GM18508 (cell line): ENCODE measurements around the gene SPARC.
A peak's percentile ranks its signal among the peaks of the same experiment; 100 is the strongest.

Source experiments
- ATAC-seq: cut with Tn5 transposase; IDR thresholded peaks from one replicate; pipeline ENCODE4 v1.9.1; 2021; ENCODE audit warnings: moderate number of reproducible peaks; ENCODE audit not compliant: insufficient read depth, unreplicated experiment

The SPARC gene

GRCh38 chr5:151663617-151664293, 23.0 kb downstream of the SPARC start:
- no peak for ATAC-seq

GRCh38 chr5:151662805-151663204, 23.9 kb downstream of the SPARC start:
- no peak for ATAC-seq

GRCh38 chr5:151661968-151662732, 24.6 kb downstream of the SPARC start:
- peak; percentile 50 for ATAC-seq

- ATAC-seq = no peak
Measured at GRCh38 chr5:151660616-151661495, 25.9 kb downstream of the SPARC start.

GRCh38 chr5:151659001-151659754, 27.5 kb downstream of the SPARC start:
- no peak for ATAC-seq

GRCh38 chr5:151657114-151657513, 29.6 kb downstream of the SPARC start:
- ATAC-seq = no peak

- no peak for ATAC-seq
Measured at GRCh38 chr5:151656311-151656710, 30.4 kb downstream of the SPARC start.

- ATAC-seq = peak; percentile 90
Measured at GRCh38 chr5:151651997-151652645, 34.6 kb downstream of the SPARC start.

- ATAC-seq = no peak
Measured at GRCh38 chr5:151648988-151649387, 37.7 kb downstream of the SPARC start.

GRCh38 chr5:151648089-151648488, 38.6 kb downstream of the SPARC start:
- no peak for ATAC-seq

GRCh38 chr5:151647320-151647861, 39.3 kb downstream of the SPARC start:
- ATAC-seq = no peak

- no peak for ATAC-seq
Measured at GRCh38 chr5:151646334-151646733, 40.4 kb downstream of the SPARC start.

GRCh38 chr5:151643388-151643787, 43.3 kb downstream of the SPARC start:
- no peak for ATAC-seq

GRCh38 chr5:151642472-151643140, 44.1 kb downstream of the SPARC start:
- no peak for ATAC-seq

- ATAC-seq = no peak
Measured at GRCh38 chr5:151638619-151639018, 48.1 kb downstream of the SPARC start.

- ATAC-seq = no peak
Measured at GRCh38 chr5:151637676-151638075, 49.0 kb downstream of the SPARC start.

- no peak for ATAC-seq
Measured at GRCh38 chr5:151633892-151634291, 52.8 kb downstream of the SPARC start.

GRCh38 chr5:151632941-151633340, 53.8 kb downstream of the SPARC start:
- ATAC-seq = no peak

GRCh38 chr5:151632524-151632923, 54.2 kb downstream of the SPARC start:
- no peak for ATAC-seq
